Stimulated activated CD4-positive, alpha-beta T cell treated with anti-CD3 and anti-CD28 coated beads, Interleukin-1b, Interleukin-23, amount 100 ng/mL, for 48 hours (primary cell): ENCODE data around the gene MTERF4.
"Not testable (repeated sequence)": the region's sequence is repeated elsewhere in the genome, so short reads cannot be mapped to it uniquely, and the experiment has no call there.

ENCODE experiments used
- DNase-seq: peaks from one replicate; pipeline ENCODE4 v3.0.0-alpha.2; 2020

MTERF4 gene

DNA sequence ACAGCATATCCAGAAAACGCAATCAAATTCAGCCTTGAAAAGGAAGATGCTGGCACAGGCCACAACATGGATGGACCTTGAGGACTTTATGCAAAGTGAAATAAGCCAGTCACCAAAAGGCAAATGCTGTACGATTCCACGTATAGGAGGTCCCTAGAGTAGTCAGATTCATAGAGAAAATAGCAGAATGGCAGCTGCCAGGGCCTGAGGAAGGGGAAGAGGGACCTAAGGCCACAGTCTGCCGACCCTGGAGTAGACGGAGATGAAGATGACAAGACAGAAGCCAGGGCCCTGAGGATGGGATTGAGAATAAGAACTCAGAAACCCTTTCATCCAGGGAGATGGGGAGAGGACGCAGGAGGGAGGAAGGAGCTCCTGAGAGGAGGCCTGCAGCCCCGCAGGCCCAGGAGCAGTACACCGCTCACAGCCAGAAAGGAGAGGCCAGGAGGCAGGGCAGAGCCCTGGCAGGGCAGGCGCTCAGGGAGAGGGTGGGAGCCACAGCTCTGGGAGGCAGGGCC, 8.1 kb upstream of the MTERF4 start:
- DNase-seq = no peak

DNA sequence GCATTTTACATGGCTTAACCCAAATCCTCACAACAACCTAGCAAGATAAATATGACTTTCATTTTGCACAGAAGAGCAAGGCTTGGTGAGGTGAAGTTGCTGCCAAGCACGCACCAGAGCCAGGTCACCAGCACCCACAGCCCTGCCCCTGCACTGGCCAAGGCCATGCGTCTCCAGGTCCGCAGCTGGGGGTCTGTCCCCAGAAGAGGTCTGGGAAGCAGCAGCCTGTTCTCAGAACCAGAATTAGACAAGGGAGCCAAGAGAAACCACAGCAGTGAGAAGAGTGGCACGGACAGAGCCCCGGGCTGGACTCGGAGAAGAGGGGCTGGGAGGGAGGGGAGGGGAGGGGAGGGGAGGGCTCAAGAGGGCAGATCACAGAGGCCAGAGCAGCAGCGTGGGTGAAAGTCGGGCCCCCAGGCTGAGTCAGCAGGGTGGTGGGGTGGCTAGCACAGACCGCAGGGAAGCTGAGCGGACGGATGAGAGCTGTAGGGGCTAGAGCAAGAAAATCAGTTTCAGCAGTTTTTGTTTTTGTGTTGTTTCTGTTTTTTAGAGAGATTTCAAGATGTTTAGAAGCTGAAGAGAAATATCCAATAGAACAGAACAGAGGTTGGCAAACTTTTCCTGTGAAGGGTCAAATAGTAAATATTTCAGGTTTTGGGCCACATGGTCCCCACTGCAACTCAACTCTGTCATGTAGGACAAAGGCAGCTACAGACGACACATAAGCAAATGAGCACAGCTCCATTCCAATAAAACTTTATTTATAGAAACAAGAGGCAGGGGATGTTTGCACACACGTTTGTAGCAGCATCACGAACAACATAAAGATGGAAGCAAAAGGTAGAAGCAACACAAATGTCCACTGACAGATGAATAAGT, 7.4 kb upstream of the MTERF4 start:
- DNase-seq = no peak

DNA sequence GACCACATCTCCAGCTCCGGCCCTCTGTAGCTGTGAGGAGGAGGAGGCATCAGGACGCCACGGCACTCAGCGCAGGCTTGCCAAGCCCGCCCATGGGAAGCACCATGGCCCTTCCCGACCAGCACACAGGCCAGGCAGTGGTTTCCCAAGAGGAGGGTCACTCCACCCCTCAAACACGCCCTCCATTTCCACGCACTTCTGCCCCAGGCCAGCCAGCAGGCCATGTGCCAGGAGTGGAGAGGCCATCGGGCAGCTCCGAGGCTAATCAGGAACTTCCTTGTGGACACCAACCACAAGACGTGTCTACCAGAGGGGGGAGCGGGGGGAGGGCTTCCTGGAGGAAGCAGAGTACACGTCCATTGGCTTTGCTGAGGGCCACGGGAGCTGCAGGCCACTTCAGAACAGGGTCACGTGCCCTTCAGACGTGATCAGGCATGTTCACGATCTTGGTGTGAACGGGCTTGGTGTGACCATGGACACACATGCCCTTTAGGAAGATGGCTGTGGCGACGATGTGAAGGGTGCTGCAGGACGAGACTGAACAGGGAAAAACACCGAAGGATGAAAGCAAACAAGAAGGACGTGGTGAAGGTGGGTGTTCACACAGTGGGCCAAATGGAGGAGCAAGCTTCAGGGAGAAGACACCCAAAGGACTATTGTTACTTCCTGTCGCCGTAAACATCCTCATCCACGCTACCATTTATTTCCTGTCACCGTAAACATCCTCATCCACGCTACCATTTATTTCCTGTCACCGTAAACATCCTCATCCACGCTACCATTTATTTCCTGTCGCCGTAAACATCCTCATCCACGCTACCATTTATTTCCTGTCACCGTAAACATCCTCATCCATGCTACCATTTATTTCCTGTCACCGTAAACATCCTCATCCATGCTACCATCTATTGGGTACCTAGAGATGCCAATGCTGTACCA, 6.5 kb upstream of the MTERF4 start:
- DNase-seq = no peak

DNA sequence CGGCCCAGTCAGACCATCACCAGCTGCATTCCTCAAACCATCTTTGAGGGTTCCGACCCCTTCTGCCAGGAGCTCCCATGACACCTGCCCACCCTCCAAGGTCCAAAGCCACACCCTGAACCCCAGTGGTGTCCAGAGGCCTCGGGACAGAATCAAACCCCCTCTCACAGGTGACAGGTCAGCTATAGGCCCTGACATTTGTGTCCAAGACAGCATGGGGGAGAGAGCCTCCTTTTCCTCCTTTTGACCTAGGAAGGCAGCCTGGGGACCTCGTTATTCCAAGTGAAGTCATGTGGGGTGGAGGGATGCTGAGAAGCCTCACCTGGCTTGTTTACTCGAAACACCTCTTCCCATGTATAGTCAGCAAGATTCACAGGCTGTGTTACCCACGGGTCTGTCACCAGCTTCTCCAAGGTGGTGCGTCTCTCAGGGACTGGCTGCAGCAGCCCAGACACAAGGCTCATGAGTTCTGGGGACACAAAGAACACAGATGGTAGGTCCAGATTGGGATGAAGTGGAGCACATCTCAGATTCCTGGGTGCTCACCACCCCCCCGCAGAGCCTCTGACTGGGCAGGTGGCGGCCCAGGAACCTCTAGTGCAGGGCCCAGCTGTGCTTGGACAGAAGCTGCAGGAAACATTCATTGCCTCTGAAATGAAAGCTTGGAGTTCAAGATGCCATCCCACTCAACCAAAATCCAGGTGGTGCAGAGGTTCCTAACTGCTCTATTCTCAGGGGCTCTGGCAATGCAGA, 5.1 kb upstream of the MTERF4 start:
- DNase-seq = no peak

DNA sequence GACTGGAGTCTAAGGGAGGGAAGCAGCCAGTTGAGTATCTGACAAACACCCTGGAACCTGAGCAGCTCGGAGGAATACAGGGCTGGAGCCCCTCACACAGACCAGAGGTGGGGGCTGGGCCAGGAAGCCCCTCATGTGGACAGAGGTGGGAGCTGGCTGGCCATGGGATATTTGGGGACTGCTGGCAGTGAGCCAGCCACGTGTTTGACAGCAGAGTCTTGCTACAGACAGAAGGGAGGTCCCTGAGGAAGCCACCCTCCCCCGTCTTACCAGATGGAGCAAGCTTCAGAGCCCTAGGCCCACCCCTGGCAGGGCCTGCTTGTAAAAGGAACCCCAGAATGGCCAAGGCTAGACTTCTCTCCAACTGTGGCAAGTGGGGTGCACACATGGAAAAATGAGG, 3.6 kb upstream of the MTERF4 start:
- DNase-seq = no peak

DNA sequence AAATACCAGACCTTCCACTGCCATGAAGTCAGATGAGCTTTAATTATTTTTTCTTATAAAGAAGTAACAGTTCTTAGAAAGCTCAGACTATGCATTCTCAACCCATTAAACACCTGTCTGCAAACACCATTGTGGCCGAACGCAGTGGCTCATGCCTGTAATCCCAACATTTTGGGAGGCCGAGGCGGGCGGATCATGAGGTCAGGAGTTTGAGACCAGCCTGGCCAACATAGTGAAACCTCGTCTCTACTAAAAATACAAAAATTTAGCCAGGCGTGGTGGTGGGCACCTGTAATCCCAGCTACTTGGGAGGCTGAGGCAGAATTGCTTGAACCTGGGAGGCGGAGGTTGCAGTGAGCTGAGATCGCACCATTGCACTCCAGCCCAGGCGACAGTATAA, 2.5 kb upstream of the MTERF4 start:
- not testable (repeated sequence) for DNase-seq

DNA sequence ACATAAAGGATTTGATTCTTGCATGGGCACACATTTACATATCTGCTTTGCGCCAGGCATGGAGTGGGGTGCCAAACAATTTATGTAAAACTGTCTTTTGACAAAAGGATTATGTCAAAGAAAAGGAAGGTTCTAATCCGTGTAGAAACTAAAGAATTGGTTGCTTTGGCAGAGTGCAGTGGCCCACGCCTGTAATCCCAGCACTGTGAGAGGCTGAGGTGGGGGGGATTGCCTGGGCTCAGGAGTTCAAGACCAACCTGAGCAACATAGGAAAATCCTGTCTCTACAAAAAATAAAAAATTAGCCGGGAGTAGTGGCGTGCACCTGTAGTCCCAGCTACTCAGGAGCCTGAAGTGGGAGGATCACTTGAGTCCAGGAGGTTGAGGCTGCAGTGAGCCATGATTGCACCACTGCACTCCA, 1.1 kb upstream of the MTERF4 start:
- DNase-seq = no peak

DNA sequence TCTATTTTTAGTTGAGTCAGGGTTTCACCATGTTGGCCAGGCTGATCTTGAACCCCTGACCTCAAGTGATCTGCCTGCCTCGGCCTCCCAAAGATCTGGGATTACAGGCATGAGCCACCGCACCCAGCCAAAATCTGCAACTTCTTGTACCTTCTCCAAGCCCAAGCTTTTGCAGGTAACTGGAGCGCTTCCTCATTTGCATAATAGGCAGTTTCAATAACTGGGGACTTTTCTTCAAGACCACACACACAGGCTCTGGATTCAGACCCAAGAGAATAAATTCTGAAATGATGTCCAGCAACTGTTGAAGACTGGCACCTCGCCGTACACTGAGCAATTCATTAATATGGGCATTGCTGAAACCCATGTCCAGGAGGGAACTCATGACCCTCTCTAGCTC, 2.8 kb downstream of the MTERF4 start:
- no peak for DNase-seq

DNA sequence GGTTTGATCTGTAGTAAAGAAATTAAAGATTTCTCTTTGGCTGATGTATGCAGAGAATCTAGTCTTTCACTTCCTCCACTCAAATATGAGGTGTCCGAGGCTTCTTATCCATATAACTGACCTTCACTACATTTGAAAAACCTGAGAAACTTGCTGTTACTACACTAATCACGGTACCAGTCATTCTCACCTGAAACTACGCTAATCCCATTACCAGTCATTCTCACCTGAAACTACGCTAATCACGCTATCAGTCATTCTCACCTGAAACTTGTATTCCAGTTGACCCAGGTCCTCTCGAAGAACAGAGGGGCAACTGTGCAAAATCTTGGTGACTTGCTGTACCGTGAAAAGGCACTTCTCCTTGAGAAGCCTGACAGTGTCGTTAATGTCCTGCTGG, 5.1 kb downstream of the MTERF4 start:
- DNase-seq = no peak

DNA sequence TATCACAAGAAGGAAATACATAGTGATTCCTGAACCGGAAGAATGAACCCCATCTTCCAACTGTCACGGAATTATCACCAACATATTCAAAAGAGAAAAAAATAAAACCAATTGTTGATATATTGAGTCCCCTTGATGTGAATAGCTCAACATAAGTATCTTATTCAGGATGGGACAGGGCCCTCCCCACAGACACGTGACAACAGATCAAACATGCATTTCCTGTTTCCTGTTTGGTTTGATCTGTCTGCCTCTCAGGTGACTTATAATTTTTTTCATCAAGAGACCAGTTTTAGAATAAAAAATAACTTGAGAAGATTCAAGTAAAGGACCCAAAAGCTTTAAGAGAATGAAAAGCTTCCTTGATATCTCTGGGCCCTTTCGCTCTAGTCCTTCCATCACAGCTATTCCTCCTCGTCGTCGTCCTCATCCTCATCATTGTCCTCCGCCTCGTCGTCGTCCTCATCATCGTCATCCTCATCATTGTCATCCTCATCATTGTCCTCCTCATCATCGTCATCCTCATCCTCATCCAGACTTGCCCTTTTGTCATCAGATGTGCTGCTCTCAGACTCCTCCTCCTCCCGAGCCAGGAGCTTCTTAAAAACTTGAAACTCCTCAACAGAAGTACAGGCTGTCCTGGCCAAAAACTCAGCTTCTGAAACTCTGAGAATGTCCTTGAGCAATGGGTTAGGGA, 6.3 kb downstream of the MTERF4 start:
- no peak for DNase-seq

DNA sequence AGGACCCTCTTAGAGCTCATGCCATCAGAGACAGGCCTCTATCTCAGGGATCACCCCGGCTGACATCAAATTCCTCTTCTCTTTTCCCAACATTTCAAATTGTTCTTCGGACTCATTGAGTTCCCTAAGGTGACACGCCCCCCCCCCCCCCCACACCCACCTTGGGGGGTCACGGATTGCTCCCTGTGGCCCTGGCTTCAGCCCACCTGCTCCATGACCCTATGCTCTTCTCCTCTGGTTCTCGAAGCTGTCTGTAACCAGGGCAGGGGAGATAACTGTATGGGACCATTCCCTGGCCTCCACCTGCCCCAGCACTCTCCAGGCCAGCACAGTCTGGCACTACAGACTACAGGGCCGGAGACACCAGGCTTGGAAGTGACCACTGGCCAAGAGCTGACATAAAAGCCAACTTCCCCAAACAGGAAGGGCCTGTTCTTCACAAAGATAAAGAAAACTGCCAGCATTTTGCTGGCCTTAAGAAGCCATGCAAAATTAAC, 7.1 kb downstream of the MTERF4 start:
- no peak for DNase-seq

DNA sequence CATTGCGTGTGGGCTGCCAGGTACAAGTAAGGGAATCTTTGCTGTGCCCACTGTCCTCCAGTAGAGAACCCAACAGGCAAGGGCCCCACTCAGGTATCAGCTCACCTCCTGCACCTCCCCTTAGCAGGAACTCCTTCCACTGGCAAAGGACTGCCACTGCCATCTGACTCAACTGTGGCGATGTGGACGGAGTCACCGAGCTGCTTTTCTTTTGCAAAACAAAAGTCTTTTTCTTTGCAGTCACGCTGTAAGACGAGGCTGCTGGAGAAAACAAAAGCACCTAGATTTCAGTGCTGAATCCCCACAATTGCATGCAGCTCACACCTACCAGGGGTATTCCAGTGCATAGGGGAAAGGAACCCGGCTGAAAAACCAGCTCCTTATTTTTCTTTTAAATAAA, 7.9 kb downstream of the MTERF4 start:
- no peak for DNase-seq

DNA sequence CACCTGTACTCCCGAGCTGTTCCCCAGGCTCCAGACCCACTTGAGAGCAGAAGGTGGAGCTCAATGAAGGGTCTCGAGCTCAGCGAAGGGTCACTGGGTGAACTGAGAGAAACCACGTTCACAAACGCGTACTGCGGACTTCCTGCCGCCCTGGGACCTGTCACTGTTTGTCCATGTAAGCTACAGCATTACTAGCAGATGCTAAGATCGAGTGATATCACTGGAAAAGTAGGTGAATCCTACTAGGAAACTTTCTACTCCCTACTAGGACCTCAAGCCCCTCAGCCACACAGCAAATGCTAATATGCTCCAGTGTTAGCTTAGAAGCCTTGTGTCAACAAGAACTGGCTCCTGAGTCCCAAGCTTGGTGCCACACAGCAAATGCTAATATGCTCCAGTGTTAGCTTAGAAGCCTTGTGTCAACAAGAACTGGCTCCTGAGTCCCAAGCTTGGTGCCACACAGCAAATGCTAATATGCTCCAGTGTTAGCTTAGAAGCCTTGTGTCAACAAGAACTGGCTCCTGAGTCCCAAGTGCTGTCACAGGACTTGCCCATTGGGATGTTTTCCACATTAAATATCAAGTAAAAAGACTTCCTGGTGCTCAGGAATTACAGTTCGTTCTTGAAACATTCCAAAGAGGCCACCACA, 8.8 kb downstream of the MTERF4 start:
- DNase-seq = not testable (repeated sequence)

DNA sequence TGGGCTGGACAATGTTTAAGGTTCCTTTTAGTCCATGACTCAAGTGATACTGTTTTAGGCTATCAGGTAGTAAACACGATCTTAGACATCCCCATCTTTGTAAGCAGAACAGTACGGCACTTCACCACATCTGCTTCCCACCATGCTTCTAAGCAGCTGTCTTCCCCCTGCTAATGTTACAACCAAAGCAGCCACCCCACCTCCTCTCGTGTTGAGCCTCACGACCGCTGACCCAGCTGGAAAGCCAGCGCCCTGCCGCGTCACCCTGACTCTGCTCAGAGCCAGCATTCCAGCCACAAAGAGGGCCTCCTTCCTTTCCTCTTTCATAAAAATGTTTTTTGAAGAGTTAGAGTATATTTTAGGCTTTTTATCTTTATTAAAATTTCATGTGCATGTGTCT, 9.4 kb downstream of the MTERF4 start:
- no peak for DNase-seq

DNA sequence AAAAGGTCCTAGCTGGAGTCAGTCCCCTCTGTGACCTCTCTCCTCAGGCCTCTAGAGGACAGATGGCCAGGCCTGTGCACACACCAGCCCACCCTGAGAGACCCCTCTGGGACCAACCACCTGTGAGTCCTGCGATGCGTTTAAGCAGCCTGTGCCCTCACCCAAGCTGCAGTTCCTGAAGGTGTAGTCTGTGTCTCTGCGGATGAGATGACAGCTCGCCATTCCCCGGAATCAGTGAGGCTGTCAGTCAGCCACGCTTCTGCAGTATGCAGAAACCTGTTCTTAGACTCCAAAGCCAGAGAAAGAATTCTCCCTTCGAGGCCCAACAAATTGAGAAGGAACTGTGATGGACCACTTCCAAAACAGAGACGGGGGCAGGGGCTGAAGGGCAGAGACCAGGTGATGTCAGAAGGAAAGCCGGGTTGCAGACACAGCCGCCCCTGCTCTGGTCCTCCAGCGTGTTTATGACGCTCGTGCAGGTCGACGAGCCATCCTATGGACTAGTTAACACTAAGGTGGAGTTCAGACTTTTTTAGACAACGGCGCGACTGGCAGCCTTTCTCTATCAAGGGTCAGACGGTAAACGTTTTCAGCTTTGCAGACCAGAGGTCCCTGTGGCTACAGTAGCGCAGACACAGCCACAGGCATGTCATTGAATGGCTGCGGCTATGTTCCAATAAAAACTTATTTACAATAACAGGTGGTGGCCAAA, 10.2 kb downstream of the MTERF4 start:
- DNase-seq = no peak

DNA sequence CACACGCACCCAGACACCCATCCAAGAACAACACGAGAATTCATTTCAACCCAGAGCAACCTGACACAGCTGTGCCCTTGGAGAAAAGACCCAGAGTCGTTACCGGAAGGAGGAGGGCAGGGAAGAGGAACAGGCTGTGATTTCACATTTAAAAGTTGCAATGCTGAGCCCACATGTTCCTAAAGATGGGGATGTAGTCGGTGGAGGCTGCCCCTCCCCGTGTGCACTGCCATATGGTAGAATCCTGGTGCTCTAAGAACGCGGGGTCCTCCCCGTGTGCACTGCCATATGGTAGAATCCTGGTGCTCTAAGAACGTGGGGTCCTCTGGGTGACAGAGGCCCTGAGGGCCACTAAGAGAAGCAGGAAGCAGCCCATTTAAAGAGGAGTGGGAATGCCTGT, 10.9 kb downstream of the MTERF4 start:
- DNase-seq = no peak

DNA sequence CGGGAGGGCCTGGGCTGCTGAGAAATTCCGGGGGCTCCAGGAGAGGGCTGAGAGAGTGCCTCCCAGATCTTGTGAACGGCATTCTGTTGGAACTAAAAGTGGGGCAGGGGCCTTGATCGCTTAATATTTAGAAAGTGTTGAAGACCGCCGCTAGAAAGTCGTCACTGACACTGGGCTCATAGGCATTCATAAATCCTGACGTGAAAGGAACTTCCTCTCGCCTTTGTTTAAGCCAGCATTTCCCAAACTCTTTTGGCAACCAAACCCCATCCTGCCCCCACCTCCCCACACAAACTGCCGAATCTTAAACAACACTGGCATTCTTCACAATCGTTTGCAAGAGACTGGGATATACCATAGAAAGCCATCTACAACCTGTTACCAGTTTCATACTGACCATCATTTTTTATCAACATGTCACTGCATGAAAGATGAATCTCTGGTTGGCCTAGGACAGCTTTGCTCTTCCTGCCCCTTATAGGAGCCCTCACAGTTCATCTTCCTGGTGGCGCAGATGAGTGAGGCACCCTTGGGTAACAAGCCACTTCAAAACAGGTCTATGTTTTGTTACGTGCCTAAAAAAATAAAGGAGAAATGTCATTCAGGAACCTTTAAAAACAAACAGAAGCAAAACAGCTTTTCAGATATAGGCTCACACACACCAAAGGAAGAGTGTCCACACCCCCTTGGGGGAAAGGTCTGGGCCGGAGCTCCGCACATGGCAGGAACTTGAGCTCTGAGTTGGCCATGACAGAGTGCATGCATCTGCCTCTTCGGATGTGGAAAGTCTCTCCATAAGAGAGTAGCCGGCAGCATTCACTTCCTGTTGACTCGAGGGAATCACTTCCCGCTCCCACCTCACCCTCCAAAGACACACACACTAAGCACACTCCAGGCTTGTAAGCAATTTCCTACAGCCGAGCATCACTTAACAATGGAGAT, 13.0 kb downstream of the MTERF4 start:
- DNase-seq = no peak

DNA sequence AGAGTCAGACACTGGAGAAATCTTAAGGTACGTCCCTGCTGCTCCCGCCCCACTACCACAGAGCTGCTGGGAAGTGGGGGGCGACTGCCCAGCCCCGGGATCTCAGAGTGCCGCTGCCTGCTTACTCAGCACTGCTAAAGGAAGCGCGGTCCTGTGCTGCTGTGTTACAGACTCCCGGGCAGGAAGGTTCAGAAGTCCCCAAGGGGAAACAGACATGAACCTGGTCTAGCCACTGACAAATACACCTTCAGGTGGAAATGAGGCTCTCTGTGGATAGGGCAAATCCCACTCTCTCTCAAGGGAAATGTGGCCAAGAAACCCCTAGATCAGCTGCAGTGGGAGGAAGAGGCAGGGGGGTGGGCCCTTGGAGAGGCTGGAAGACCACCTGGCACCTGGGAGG, 13.7 kb downstream of the MTERF4 start:
- DNase-seq = no peak

DNA sequence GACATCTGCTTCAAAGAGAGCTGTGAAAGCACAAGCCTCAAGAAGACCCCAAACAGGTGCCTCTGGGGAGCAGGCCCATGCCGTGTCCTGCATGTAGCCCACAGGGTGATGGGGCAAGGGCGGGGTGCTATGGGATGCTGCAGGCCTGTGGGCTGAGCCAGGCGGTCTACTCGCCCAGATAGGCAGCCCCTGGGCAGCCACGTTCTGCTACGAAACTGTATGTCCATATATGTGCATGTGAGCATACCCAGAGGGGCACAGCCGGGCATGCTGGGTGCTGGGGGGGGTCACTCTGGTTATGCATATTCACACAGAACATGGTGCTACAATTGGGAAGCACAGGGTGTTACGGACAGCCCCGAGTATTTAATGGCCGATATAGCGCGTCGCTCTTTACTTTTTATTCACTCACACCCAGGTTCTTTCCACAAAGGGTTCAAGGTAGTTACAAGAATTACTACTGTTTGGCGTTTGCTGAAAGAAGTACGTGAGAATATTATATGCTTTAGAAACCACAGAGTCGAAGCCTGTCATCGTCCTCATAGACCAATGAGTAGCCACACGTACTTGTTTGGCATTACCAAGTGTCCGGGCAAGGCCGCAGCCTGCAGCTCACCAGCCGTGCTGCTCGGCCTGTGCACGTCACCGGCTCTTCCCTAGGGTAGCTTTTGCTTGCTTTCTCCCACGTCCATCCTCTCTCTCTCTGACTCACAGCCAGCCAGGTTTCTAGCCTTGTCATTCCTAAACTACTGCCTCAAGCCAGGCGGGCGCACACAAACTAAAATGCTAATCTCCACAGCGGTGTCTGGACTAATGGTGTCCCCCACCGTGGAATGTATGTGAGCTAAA, 14.4 kb downstream of the MTERF4 start:
- no peak for DNase-seq
